SH-SY5Y (cell line): ENCODE results near the gene TMEM254.

Source experiments
- GATA2 ChIP-seq: IDR thresholded peaks from 2 replicates; pipeline ENCODE4 v1.6.1; 2011; ENCODE audit warnings: mild to moderate bottlenecking, low read depth, low read length
- GATA3 ChIP-seq: IDR thresholded peaks from 2 replicates; pipeline ENCODE4 v1.6.1; 2011; ENCODE audit warnings: low read depth, mild to moderate bottlenecking, low read length, moderate library complexity

DNA sequence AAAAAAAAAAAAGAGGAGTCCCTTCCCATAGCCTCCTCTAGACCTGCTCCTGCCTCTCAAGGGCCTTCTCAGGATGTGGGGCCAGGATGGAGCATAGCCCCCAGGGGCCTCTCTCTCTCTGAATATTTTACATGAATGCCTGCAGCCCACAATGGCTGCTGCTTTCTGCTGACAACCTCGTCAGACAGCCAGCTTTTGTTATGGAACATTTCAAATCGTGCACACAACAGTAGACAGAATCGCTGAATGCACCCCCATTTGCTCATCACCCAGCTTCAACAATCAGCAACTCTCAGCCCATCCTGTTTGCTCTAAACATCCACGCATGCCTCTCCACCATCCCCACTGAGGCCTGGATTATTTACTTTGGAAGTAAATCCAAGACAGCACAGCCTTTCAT, 59.5 kb downstream of the TMEM254 start:
- no peak for TF ChIP-seq GATA2
- TF ChIP-seq GATA3: no peak
